ENCODE measurements around the gene ARID5A.
A peak's percentile ranks its signal among the peaks of the same experiment; 100 is the strongest.
"Not testable (repeated sequence)": the region's sequence is repeated elsewhere in the genome, so short reads cannot be mapped to it uniquely, and the experiment has no call there.

ARID5A gene

GRCh38 chr2:96556441-96557330 is 20.1 kb downstream of the ARID5A start:
- Mint-ChIP-seq H3K36me3 (peaks cover 26 to 34% of the 10 kb centered on the region in 2 donors), H3K27ac (peak overlapping the region; percentile 75), H3K27me3 (no peaks in the 10 kb centered on the region), H3K4me1 (peaks cover 37 to 42% of the 10 kb centered on the region in 2 donors), H3K9me3 (peaks cover 3 to 7% of the 10 kb centered on the region in 2 donors), H3K4me3 (peak overlapping the region in 1 of 2 donors; percentile 11)
- DNase-seq (peak; percentile 46), ATAC-seq (replicated peaks) (peak; percentile 56 to 65)

GRCh38 chr2:96557421-96557820 is 20.9 kb downstream of the ARID5A start:
- not testable (repeated sequence) for DNase-seq; H3K27me3 Mint-ChIP-seq; H3K4me3 Mint-ChIP-seq; H3K9me3 Mint-ChIP-seq; ATAC-seq (replicated peaks)
- peaks cover 33 to 42% of the 10 kb centered on the region in 2 donors for H3K4me1 Mint-ChIP-seq
- H3K36me3 Mint-ChIP-seq, result peaks cover 21 to 29% of the 10 kb centered on the region in 2 donors
- H3K27ac Mint-ChIP-seq, result peak overlapping the region; percentile 75

DNA sequence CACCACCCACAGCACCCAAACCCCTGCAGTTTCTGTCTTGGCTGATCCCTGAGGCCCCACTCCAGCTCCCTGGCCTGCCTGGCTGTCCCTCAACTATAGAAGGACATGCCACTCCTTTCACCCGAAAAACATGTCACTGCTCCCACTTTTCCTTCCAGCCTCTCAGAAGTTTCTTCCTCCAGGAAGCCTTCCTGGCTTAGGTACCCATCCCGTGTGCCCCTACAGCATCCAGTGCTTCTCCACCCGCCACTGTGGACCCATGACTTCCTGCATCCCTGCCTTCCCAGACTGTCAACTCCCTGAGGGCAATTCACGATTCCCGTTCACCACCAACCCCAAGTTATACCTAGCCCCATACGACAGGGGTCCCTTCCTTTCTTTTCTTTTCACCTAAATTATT is 21.5 kb downstream of the ARID5A start:
- DNase-seq (no peak), ATAC-seq (replicated peaks) (no peak)
- Mint-ChIP-seq H3K27me3 (no peaks in the 10 kb centered on the region), H3K36me3 (peaks cover 18 to 24% of the 10 kb centered on the region in 2 donors), H3K4me1 (peaks cover 29 to 38% of the 10 kb centered on the region in 2 donors), H3K9me3 (peaks cover 5 to 7% of the 10 kb centered on the region in 2 donors), H3K27ac (peak overlapping the region; percentile 26), H3K4me3 (no peak overlapping the region)

GRCh38 chr2:96558485-96558884 is 21.9 kb downstream of the ARID5A start:
- Mint-ChIP-seq H3K4me3 (no peak overlapping the region), H3K4me1 (peaks cover 25 to 33% of the 10 kb centered on the region in 2 donors), H3K27me3 (no peaks in the 10 kb centered on the region), H3K27ac (peak overlapping the region; percentile 26), H3K36me3 (peaks cover 14 to 20% of the 10 kb centered on the region in 2 donors), H3K9me3 (peaks cover 5 to 7% of the 10 kb centered on the region in 2 donors)
- ATAC-seq (replicated peaks) (no peak), DNase-seq (no peak)

- no peaks in the 10 kb centered on the region for H3K4me1 Mint-ChIP-seq
- no peak for DNase-seq
- ATAC-seq (replicated peaks), result no peak
- no peak overlapping the region for H3K4me3 Mint-ChIP-seq
- peaks cover 3% of the 10 kb centered on the region in 2 donors for H3K36me3 Mint-ChIP-seq
- no peak overlapping the region for H3K27ac Mint-ChIP-seq
- no peaks in the 10 kb centered on the region for H3K27me3 Mint-ChIP-seq
- peaks cover 0 to 2% of the 10 kb centered on the region in 2 donors for H3K9me3 Mint-ChIP-seq
Measured at GRCh38 chr2:96564026-96564425, 27.5 kb downstream of the ARID5A start.

DNA sequence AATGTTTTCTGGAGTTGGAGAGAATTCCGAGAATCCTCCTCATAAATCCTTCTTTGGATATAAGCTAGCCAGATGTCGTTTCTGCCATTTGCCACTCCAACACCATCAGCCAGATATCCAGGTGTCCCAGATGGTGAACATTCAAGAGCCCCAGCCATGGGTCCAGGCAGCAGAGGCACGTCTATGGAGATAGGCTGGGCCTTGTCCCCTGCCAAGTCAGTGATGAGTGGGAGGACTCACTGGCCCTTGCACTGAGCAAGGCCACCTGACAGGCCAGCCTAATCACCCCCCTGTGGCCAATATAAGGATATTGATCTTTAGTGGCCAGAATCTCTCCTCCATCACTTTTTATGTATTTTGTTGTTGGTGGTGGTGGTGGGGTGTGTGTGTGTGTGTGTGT is 28.0 kb downstream of the ARID5A start:
- Mint-ChIP-seq H3K4me3 (no peak overlapping the region), H3K4me1 (no peaks in the 10 kb centered on the region), H3K27me3 (no peaks in the 10 kb centered on the region), H3K36me3 (peaks cover 0 to under 1% of the 10 kb centered on the region in 2 donors), H3K9me3 (peaks cover 0 to 2% of the 10 kb centered on the region in 2 donors), H3K27ac (no peak overlapping the region)
- DNase-seq, result no peak
- ATAC-seq (replicated peaks), result no peak

DNA sequence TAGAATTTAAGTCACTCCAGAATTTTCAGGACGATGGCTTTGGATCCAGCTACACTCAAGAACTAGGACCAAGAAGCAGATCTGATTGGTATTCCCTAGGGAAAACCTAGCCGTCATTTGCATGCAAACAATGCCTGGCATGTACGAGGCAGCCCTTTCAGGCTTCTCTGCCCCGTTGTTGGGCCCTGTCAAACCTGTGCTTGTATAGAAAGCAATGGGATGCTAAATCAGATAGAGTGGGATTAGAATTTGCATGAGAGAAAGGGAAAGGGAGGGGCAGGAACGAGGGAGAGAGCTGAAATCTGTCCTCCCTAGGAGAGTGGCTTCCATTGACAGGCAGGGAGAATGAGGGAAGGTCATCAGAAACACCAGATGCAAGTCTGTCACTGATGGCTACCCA is 28.6 kb downstream of the ARID5A start:
- peaks cover 0 to 2% of the 10 kb centered on the region in 2 donors for H3K9me3 Mint-ChIP-seq
- peaks cover 0 to 2% of the 10 kb centered on the region in 2 donors for H3K36me3 Mint-ChIP-seq
- no peaks in the 10 kb centered on the region for H3K4me1 Mint-ChIP-seq
- no peak overlapping the region for H3K4me3 Mint-ChIP-seq
- no peak for DNase-seq
- no peaks in the 10 kb centered on the region for H3K27me3 Mint-ChIP-seq
- H3K27ac Mint-ChIP-seq, result no peak overlapping the region
- ATAC-seq (replicated peaks), result no peak

GRCh38 chr2:96568094-96568493 is 31.5 kb downstream of the ARID5A start:
- Mint-ChIP-seq H3K27me3 (no peaks in the 10 kb centered on the region), H3K4me3 (no peak overlapping the region), H3K9me3 (no peaks in the 10 kb centered on the region), H3K27ac (no peak overlapping the region), H3K4me1 (no peaks in the 10 kb centered on the region), H3K36me3 (peaks cover 3 to 7% of the 10 kb centered on the region in 2 donors)
- DNase-seq (no peak), ATAC-seq (replicated peaks) (no peak)

DNA sequence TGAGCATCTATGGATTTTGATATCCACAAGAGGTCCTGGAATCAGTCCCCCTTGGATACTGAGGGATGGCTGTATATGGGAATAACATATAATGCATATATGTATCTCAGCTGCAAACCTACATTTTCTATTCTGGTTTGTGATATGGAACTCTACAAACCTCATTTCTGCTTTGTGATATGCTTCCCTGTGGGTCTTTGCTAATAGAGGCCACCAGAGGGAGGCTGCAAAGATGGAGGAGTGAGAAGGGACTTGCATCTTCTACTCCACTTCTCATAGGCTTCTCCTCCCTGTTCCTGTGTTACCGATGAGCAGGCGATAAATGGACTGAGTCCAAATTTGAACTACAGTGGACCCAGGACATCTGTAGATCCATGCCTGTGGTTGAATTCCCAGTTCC is 37.8 kb downstream of the ARID5A start:
- Mint-ChIP-seq H3K9me3 (no peaks in the 10 kb centered on the region), H3K4me1 (no peaks in the 10 kb centered on the region), H3K36me3 (peaks cover 12 to 15% of the 10 kb centered on the region in 2 donors), H3K27me3 (no peaks in the 10 kb centered on the region), H3K27ac (no peak overlapping the region), H3K4me3 (no peak overlapping the region)
- no peak for DNase-seq
- no peak for ATAC-seq (replicated peaks)

DNA sequence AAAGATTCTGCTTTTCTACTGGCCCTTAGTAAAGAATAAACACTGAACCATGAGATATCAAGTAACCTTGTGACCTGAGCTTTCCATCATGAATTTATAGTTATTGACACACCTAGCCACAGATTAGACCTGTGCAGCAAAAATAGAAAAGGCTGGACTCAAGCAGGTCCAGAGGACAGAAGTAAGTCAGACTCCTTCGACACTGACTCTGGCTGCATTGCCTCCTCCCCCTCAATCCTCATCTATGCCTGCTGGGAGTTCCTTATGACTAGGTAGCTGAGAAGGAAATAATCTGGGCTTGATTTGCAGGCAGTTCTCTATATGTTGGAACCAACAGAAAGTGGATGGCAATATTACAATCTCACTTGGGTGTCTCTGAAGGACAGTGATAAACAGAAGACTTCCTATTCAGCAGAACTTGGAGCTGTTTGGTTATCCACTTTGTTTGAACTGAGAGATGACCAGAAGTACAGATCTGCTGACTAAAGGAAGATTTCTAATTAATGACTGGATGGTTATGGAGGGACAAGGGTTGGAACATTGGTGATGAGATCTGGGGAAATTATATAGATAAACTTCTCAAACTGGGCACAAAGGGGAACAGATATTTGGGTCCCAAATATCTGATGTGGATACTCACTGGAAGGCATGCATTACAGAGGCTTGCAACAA is 39.4 kb downstream of the ARID5A start:
- Mint-ChIP-seq H3K4me3 (no peak overlapping the region), H3K9me3 (no peaks in the 10 kb centered on the region), H3K27ac (no peak overlapping the region), H3K4me1 (no peaks in the 10 kb centered on the region), H3K36me3 (peaks cover 12 to 13% of the 10 kb centered on the region in 2 donors), H3K27me3 (no peaks in the 10 kb centered on the region)
- ATAC-seq (replicated peaks), result no peak
- no peak for DNase-seq

DNA sequence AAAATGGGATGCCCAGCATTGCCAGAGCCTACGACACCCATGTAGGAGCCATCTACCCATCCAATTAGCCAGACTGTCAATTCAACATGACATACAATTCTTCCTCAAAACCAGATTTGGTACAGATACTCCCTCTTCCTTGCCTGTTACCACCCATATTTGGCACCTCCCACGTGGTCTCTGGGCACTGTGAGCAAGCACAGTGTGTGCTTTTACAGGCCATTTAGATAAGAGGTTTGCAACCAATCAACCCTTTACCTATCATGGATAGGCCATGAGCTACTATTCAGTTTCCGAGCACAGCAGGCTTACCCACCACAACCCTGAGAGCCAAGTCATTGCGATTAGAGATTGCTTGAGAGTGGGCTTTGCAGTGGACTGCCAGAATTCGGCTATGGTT is 40.9 kb downstream of the ARID5A start:
- H3K9me3 Mint-ChIP-seq, result no peaks in the 10 kb centered on the region
- no peak overlapping the region for H3K27ac Mint-ChIP-seq
- no peak for DNase-seq
- H3K4me1 Mint-ChIP-seq, result no peaks in the 10 kb centered on the region
- H3K4me3 Mint-ChIP-seq, result no peak overlapping the region
- peaks cover 12% of the 10 kb centered on the region in 2 donors for H3K36me3 Mint-ChIP-seq
- no peaks in the 10 kb centered on the region for H3K27me3 Mint-ChIP-seq
- no peak for ATAC-seq (replicated peaks)

- DNase-seq, result no peak
Measured at GRCh38 chr2:96578731-96579130, 42.2 kb downstream of the ARID5A start.

GRCh38 chr2:96579422-96579821 is 42.9 kb downstream of the ARID5A start:
- ATAC-seq (replicated peaks) (no peak), DNase-seq (no peak)
- no peaks in the 10 kb centered on the region for H3K27me3 Mint-ChIP-seq
- no peak overlapping the region for H3K4me3 Mint-ChIP-seq
- H3K4me1 Mint-ChIP-seq, result no peaks in the 10 kb centered on the region
- H3K36me3 Mint-ChIP-seq, result peaks cover 9 to 13% of the 10 kb centered on the region in 2 donors
- no peak overlapping the region for H3K27ac Mint-ChIP-seq
- no peaks in the 10 kb centered on the region for H3K9me3 Mint-ChIP-seq

More at GRCh38 chr2:96578731-96579130, 42.2 kb downstream of the ARID5A start:
- H3K36me3 Mint-ChIP-seq, result peaks cover 6 to 8% of the 10 kb centered on the region in 2 donors
- ATAC-seq (replicated peaks), result no peak
- H3K4me1 Mint-ChIP-seq, result no peaks in the 10 kb centered on the region
- no peaks in the 10 kb centered on the region for H3K9me3 Mint-ChIP-seq
- H3K4me3 Mint-ChIP-seq, result no peak overlapping the region
- H3K27me3 Mint-ChIP-seq, result no peaks in the 10 kb centered on the region
- H3K27ac Mint-ChIP-seq, result no peak overlapping the region

GRCh38 chr2:96580771-96581170 is 44.2 kb downstream of the ARID5A start:
- ATAC-seq (replicated peaks), result peak in 1 of 2 donors; percentile 52
- peaks cover 12 to 20% of the 10 kb centered on the region in 2 donors for H3K36me3 Mint-ChIP-seq
- H3K4me1 Mint-ChIP-seq, result no peaks in the 10 kb centered on the region
- H3K9me3 Mint-ChIP-seq, result no peaks in the 10 kb centered on the region
- H3K27me3 Mint-ChIP-seq, result no peaks in the 10 kb centered on the region
- no peak overlapping the region for H3K4me3 Mint-ChIP-seq
- no peak for DNase-seq
- H3K27ac Mint-ChIP-seq, result no peak overlapping the region

Measured in stimulated activated naive B cell treated with anti-CD40 and anti-IgM and Interleukin-4, amounts not matched to agents 10 μg/mL and 1 μg/mL and 100 μg/mL, for 72 hours (primary cell).